SH-SY5Y (cell line): ENCODE measurements around the gene SLC19A1.

Source experiments
- GATA2 ChIP-seq: IDR thresholded peaks from 2 replicates; pipeline ENCODE4 v1.6.1; 2011; ENCODE audit warnings: mild to moderate bottlenecking, low read depth, low read length
- GATA3 ChIP-seq: IDR thresholded peaks from 2 replicates; pipeline ENCODE4 v1.6.1; 2011; ENCODE audit warnings: low read depth, mild to moderate bottlenecking, low read length, moderate library complexity

- TF ChIP-seq GATA2 (no peak), GATA3 (no peak)
Measured at GRCh38 chr21:45499970-45500577, 42.2 kb downstream of the SLC19A1 start.
